ENCODE results near the gene MSRB2.

GRCh38 chr10:23100331-23101030, 5.1 kb downstream of the MSRB2 start:
- no peak for TF ChIP-seq PATZ1 (CRISPR knock-in tag; IDR thresholded peaks at IDR 0.05; ENCODE audit: borderline replicate concordance)
- no peak for TF ChIP-seq TCF4 (CRISPR knock-in tag; IDR thresholded peaks at IDR 0.05; ENCODE audit: borderline replicate concordance)
- no peak for TF ChIP-seq ZC3H10 (CRISPR knock-in tag; IDR thresholded peaks at IDR 0.05)
- no peak for TF ChIP-seq CSDC2 (CRISPR knock-in tag; IDR thresholded peaks at IDR 0.05)
- TF ChIP-seq BACH2 (CRISPR knock-in tag; IDR thresholded peaks at IDR 0.05; ENCODE audit: borderline replicate concordance), result no peak
- no peak for TF ChIP-seq ZFP3 (CRISPR knock-in tag; IDR thresholded peaks at IDR 0.05)
- no peak for TF ChIP-seq ARNTL (CRISPR knock-in tag; IDR thresholded peaks at IDR 0.05; ENCODE audit: borderline replicate concordance, low read depth)
- TF ChIP-seq ZFP30 (CRISPR knock-in tag; IDR thresholded peaks at IDR 0.05), result no peak
- no peak for TF ChIP-seq CSRNP3 (CRISPR knock-in tag; IDR thresholded peaks at IDR 0.05)

All from SK-N-SH treated with all-trans-retinoic acid at 6 μM for 48 hours (cell line).